Endothelial cell of umbilical vein (primary cell): Measurements from ENCODE around the gene PSMA8. TPM values are rescaled to one million over a fixed set of nuclear protein-coding genes. Genes with fewer than 3 reads are reported as not detected.

ENCODE experiments used
- BruUV-seq: library from RNA; stranded (reverse); fragments of 400-500 nt; replicated peaks from 2 replicates; lab custom pipeline; 2021; lab: Mats Ljungman, UMichigan
- CTCF ChIA-PET: fragments of 300-600, 350-600 bp; sonication (Branson Sonifier 250); formaldehyde crosslinking; loops from one replicate; lab custom pipeline; 2021; ENCODE audit warnings: antibody characterized with exemption, inconsistent platforms; lab: Charles Lee
- POLR2A ChIA-PET: fragments of 300-600, 350-600 bp; sonication (Branson Sonifier 250); formaldehyde crosslinking; loops from one replicate; lab custom pipeline; 2021; ENCODE audit warnings: antibody characterized with exemption, inconsistent platforms; lab: Charles Lee
- DNase-seq: peaks from one replicate; pipeline ENCODE4 v3.0.0-alpha.2; 2011; ENCODE audit warnings: low read depth, low spot score
- FAIRE-seq: peaks from 2 replicates; lab custom pipeline; 2011; peaks lifted over from hg19 to GRCh38; lab: Jason Lieb, UNC
- H2AFZ ChIP-seq: 2 replicates; pipeline ENCODE4 v1.6.0; 2012; ENCODE audit warnings: low read depth, low read length, control low read depth, inconsistent platforms
- H3K27ac ChIP-seq: 2 replicates; pipeline ENCODE4 v1.5.1; 2011; ENCODE audit warnings: low read depth, mild to moderate bottlenecking, control low read depth, low read length, moderate library complexity; ENCODE audit not compliant: insufficient read depth
- H3K27me3 ChIP-seq, 2 experiments: 2 replicates each; pipeline versions ENCODE4 v1.6.0 to v1.6.1; 2011; ENCODE audit warnings: low read length in 2 of 2, mixed read lengths in 1 of 2; ENCODE audit not compliant: control insufficient read depth in 2 of 2, insufficient read depth in 2 of 2
- H3K36me3 ChIP-seq, 2 experiments: 2 replicates in 1 of 2; 3 replicates in 1 of 2; pipeline ENCODE4 v1.5.1; 2011; ENCODE audit warnings: low read length in 2 of 2, mild to moderate bottlenecking in 1 of 2, moderate library complexity in 1 of 2; ENCODE audit not compliant: control insufficient read depth in 2 of 2, insufficient read depth in 2 of 2; ENCODE audit errors: extremely low read depth in 1 of 2
- H3K4me1 ChIP-seq: 3 replicates; pipeline ENCODE4 v1.5.1; 2011; ENCODE audit warnings: mild to moderate bottlenecking, low read length; ENCODE audit not compliant: control insufficient read depth, insufficient read depth; ENCODE audit errors: extremely low read depth
- H3K4me2 ChIP-seq: 2 replicates; pipeline ENCODE4 v1.6.1; 2011; ENCODE audit warnings: low read length, control low read depth, mixed read lengths; ENCODE audit not compliant: insufficient read depth
- H3K4me3 ChIP-seq, 3 experiments: fragments of 200-600 bp in 1 of 3; sonication (generic), shearing (Covaris generic) in 1 of 3; replicated peaks in 1 of 3; 2 replicates each; pipeline ENCODE4 v1.5.1; 2011 to 2016; ENCODE audit warnings: control low read depth in 3 of 3, low read length in 3 of 3, mild to moderate bottlenecking in 2 of 3, inconsistent platforms in 1 of 3, low read depth in 1 of 3, moderate library complexity in 1 of 3; ENCODE audit not compliant: insufficient read depth in 1 of 3
- H3K79me2 ChIP-seq: 2 replicates; pipeline ENCODE4 v1.6.0; 2012; ENCODE audit warnings: low read length, inconsistent platforms; ENCODE audit not compliant: control insufficient read depth, insufficient read depth
- H3K9ac ChIP-seq: replicated peaks from 2 replicates; pipeline ENCODE3; 2011; ENCODE audit warnings: low read length, control low read depth; ENCODE audit not compliant: insufficient read depth; ENCODE audit errors: extremely low read depth
- H3K9me1 ChIP-seq: replicated peaks from 3 replicates; pipeline ENCODE4 v1.6.0; 2011; ENCODE audit warnings: mild to moderate bottlenecking, low read length; ENCODE audit not compliant: control insufficient read depth, insufficient read depth; ENCODE audit errors: extremely low read depth
- H3K9me3 ChIP-seq: replicated peaks from 2 replicates; pipeline ENCODE4 v1.5.1; 2012; ENCODE audit warnings: low read length, inconsistent platforms; ENCODE audit not compliant: control insufficient read depth, insufficient read depth
- H4K20me1 ChIP-seq: replicated peaks from 2 replicates; pipeline ENCODE3; 2011; ENCODE audit warnings: mild to moderate bottlenecking, low read length; ENCODE audit not compliant: control insufficient read depth, insufficient read depth; ENCODE audit errors: extremely low read depth
- EZH2 ChIP-seq: IDR thresholded peaks from 2 replicates; pipeline ENCODE4 v1.6.1; 2012; ENCODE audit warnings: borderline replicate concordance, low read depth, mild to moderate bottlenecking, moderate library complexity, low read length, inconsistent platforms; ENCODE audit not compliant: severe bottlenecking
- FOS ChIP-seq: IDR thresholded peaks from 2 replicates; pipeline ENCODE4 v1.6.1; 2011; ENCODE audit warnings: mild to moderate bottlenecking, low read length, moderate library complexity, borderline replicate concordance; ENCODE audit not compliant: insufficient read depth
- GATA2 ChIP-seq: IDR thresholded peaks from 2 replicates; pipeline ENCODE4 v1.7.0; 2011; ENCODE audit warnings: low read depth, mild to moderate bottlenecking, moderate library complexity, mixed read lengths, low read length; ENCODE audit not compliant: insufficient read length, insufficient read depth
- JUN ChIP-seq: IDR thresholded peaks from 2 replicates; pipeline ENCODE4 v1.6.1; 2011; ENCODE audit warnings: borderline replicate concordance, low read depth; ENCODE audit not compliant: insufficient read length, insufficient read depth
- MYC ChIP-seq: IDR thresholded peaks from one replicate; pipeline ENCODE4 v1.6.1; 2011; ENCODE audit warnings: mild to moderate bottlenecking, low read depth, low read length
- POLR2A ChIP-seq: IDR thresholded peaks from 2 replicates; pipeline ENCODE4 v1.6.1; 2012; ENCODE audit warnings: low read depth, mild to moderate bottlenecking, control low read depth, low read length
- POLR2AphosphoS5 ChIP-seq: IDR thresholded peaks from 2 replicates; pipeline ENCODE4 v1.6.1; 2012; ENCODE audit warnings: low read depth, mild to moderate bottlenecking, control low read depth, low read length, moderate library complexity; ENCODE audit not compliant: insufficient read depth
- dilution Hi-C: fragments of 300-500 bp; cut with MboI; formaldehyde crosslinking; loops from one replicate; pipeline ENCODE4 v1.15.0; 2019; ENCODE audit warnings: low sequenced_read_pairs; ENCODE audit not compliant: extremely low pct_ligation_motif_present
- intact Hi-C: fragments of 100-400 bp; cut with micrococcal nuclease; formaldehyde crosslinking; loops from one replicate; pipeline ENCODE4 v1.10.0; 2022
- polyA plus RNA-seq, 4 experiments: library from polyadenylated mRNA; depleted of rRNA in 3 of 4; stranded (reverse) in 3 of 4; unstranded in 1 of 4; fragments of >200 nt; gene quantifications; 2 replicates each; pipeline versions ENCODE4 v1.2.1 to v1.2.3, GENCODE V29; 2011 to 2012; ENCODE audit warnings: missing spikeins in 1 of 4
- total RNA-seq: library from RNA; stranded (reverse); gene quantifications from 2 replicates; pipeline ENCODE4 v1.2.3, GENCODE V29; 2021
- TF ChIP-seq, protein P1 (sequence below): IDR thresholded peaks from 2 replicates; pipeline ENCODE4 v1.6.1; 2011; ENCODE audit not compliant: insufficient read depth, insufficient read length
- TF ChIP-seq, protein P2 (sequence below), 2 donors: IDR thresholded peaks; 1 replicate in 1 of 2; 2 replicates in 1 of 2; pipeline ENCODE4 v1.5.1; 2011; ENCODE audit warnings: low read length in 2 of 2, mild to moderate bottlenecking in 2 of 2, moderate library complexity in 2 of 2, control low read depth in 1 of 2, inconsistent platforms in 1 of 2, low read depth in 1 of 2; ENCODE audit not compliant: insufficient read depth in 1 of 2; ENCODE audit errors: extremely low read depth in 1 of 2

The PSMA8 gene
- total and polyA plus RNA-seq, 2 donors (not counting 3 experiments of a cell fraction or from before 2014, with no cell fraction given), result not detected

DNA sequence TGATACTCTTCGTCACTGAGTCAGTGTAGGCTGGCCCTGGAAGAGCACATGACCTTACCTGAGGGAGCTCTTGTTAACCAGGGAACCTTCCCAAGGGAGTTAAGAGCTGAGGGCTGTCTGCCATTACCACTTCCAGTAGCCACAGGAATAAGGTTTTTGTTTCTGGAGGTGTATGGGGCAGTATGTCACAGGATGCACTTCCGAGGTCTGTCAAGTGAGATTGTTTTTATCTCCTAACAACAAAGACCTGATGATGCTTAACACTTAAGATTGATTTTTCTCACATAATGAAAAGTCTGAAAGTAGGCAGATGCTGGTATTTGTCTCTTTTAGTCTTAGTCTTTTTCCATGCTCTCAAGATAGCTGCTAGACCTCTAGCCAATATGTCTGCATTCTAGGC lies 41.8 kb downstream of the PSMA8 start:
- DNase-seq, result no peak
- intact Hi-C loops (no loop called here), dilution Hi-C loops (no loop called here)
- Histone ChIP-seq H4K20me1 (no peaks in the 10 kb centered on the region), H3K4me1 (no peaks in the 10 kb centered on the region), H3K27ac (no peak overlapping the region), H3K27me3 (peaks cover 0 to 3% of the 10 kb centered on the region in 2 experiments), H3K9me1 (no peaks in the 10 kb centered on the region), H3K4me2 (no peak overlapping the region), H3K9me3 (no peaks in the 10 kb centered on the region), H2AFZ (no peak overlapping the region), H3K36me3 (no peaks in the 10 kb centered on the region), H3K4me3 (no peak overlapping the region), H3K9ac (no peak overlapping the region), H3K79me2 (no peaks in the 10 kb centered on the region)
- no peak for FAIRE-seq
- TF ChIP-seq EZH2 (no peak), GATA2 (no peak), FOS (no peak)
- TF ChIP-seq, protein P1, sequence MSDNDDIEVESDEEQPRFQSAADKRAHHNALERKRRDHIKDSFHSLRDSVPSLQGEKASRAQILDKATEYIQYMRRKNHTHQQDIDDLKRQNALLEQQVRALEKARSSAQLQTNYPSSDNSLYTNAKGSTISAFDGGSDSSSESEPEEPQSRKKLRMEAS, result no peak
- BruUV-seq, result no TSS peak
- ChIA-PET CTCF (interaction anchor here (1.5 kb wide), 1 partner anchor 17 kb away, joined by 5 read pairs; no protein-coding TSS in a partner anchor), POLR2A (no interaction called here)

DNA sequence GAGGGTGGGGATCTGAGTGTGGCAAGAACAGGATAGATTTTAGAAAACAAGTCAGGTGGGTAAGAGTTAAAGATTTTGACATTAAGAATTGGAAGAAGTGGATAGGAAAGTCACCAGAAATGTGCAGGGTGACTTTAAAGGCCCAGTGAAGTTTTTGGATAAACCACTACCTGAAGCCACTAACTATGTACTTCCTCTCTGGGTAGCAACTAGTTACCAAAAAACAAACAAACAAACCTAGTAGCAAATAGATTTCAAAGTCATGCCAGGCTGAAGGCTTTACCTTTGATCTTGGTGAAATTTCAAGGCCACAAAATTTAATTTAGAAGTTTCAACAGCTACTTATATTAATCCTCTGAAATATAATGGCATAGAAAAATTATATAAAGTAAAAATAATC lies 42.5 kb downstream of the PSMA8 start:
- ChIA-PET CTCF (interaction anchor here (1.3 kb wide), 1 partner anchor 16 kb away, joined by 3 read pairs; no protein-coding TSS in a partner anchor), POLR2A (no interaction called here)
- no peak overlapping the region for H3K4me3 ChIP-seq
- no peak for FAIRE-seq
- no peak overlapping the region for H3K9ac ChIP-seq
- H3K27me3 ChIP-seq, result peaks cover 0 to 3% of the 10 kb centered on the region in 2 experiments
- H3K27ac ChIP-seq, result no peak overlapping the region
- BruUV-seq, result no TSS peak
- H3K4me2 ChIP-seq, result no peak overlapping the region
- no peaks in the 10 kb centered on the region for H3K4me1 ChIP-seq
- intact Hi-C loops (no loop called here), dilution Hi-C loops (no loop called here)
- H3K36me3 ChIP-seq, result no peaks in the 10 kb centered on the region
- no peaks in the 10 kb centered on the region for H3K9me3 ChIP-seq
- TF ChIP-seq MYC (no peak), GATA2 (no peak), FOS (no peak), JUN (no peak), EZH2 (no peak), POLR2A (no peak), POLR2AphosphoS5 (no peak)
- TF ChIP-seq, protein P2, sequence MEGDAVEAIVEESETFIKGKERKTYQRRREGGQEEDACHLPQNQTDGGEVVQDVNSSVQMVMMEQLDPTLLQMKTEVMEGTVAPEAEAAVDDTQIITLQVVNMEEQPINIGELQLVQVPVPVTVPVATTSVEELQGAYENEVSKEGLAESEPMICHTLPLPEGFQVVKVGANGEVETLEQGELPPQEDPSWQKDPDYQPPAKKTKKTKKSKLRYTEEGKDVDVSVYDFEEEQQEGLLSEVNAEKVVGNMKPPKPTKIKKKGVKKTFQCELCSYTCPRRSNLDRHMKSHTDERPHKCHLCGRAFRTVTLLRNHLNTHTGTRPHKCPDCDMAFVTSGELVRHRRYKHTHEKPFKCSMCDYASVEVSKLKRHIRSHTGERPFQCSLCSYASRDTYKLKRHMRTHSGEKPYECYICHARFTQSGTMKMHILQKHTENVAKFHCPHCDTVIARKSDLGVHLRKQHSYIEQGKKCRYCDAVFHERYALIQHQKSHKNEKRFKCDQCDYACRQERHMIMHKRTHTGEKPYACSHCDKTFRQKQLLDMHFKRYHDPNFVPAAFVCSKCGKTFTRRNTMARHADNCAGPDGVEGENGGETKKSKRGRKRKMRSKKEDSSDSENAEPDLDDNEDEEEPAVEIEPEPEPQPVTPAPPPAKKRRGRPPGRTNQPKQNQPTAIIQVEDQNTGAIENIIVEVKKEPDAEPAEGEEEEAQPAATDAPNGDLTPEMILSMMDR (IDR thresholded peaks at IDR 0.05; ENCODE audit: extremely low read depth in 1 of 2, insufficient read depth in 1 of 2, low read depth in 1 of 2, low read length in 2 of 2), result no peak
- TF ChIP-seq, protein P1, result no peak
- no peaks in the 10 kb centered on the region for H4K20me1 ChIP-seq
- H3K79me2 ChIP-seq, result no peaks in the 10 kb centered on the region
- H2AFZ ChIP-seq, result no peak overlapping the region
- DNase-seq, result no peak
- no peaks in the 10 kb centered on the region for H3K9me1 ChIP-seq
